Measurements from ENCODE around the gene KRTCAP2.

Gene KRTCAP2

DNA sequence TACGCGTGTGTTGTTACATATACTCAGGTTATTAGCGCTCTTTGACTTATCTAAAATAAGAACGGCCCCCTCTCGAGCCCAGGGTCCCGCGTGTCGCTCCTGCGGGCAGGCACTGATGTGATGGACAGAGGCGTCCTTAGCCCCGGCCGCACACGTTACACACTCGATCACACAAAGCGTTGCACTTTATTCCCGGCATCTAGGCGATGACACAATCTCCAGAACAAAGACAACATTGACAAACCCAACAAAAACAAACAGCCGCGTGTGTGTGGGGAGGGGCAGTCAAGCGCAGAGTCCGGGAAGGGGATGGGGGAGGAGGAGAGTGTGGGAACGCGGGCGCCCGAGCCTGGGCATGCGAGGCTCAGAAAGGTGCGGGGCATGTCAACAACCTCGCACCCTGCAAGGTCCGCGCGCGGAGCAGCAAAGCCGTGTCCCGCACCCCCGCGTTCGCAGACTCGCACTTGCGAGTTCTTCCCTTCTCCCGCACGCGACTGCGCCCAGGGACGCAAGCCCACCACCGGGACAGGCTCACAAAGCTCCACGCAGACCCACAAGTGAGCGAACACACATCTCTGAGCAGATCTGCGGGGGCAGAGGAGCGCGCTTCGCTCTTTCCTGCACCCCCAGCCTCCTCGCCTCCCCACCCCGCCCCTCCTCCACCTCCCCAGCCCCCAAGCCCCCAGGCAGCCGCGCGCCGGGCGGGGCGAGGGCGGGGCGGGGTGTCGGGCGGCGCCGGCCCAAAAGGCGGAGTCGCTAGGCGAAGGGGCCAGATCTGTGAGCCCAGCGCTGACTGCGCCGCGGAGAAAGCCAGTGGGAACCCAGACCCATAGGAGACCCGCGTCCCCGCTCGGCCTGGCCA lies 45.8 kb downstream of the KRTCAP2 start, which contains the start of gene EFNA1:
TSS of gene EFNA1 (plus strand) at position 772 of the 862 bp plus-strand sequence. CDS start 102 bp downstream, outside the sequence.
- Mint-ChIP-seq H3K4me3 (peak within 1 kb of the TSS; percentile 80), H3K27ac (peak within 1 kb of the TSS; percentile 43), H3K4me1 (peaks cover 25% of the 10 kb centered on the region), H3K27me3 (peaks cover 71% of the 10 kb centered on the region), H3K36me3 (no peaks in the 10 kb centered on the region), H3K9me3 (no peaks in the 10 kb centered on the region)
- peak; percentile 70 for ATAC-seq

- Mint-ChIP-seq H3K27ac (peak overlapping the region; percentile 43), H3K27me3 (peaks cover 73% of the 10 kb centered on the region), H3K4me1 (peaks cover 25% of the 10 kb centered on the region), H3K36me3 (no peaks in the 10 kb centered on the region), H3K4me3 (peak overlapping the region; percentile 80), H3K9me3 (no peaks in the 10 kb centered on the region)
- peak; percentile 53 for ATAC-seq
Observed at GRCh38 chr1:155126556-155127104, 46.5 kb downstream of the KRTCAP2 start.

GRCh38 chr1:155125946-155126555 lies 47.1 kb downstream of the KRTCAP2 start:
- H3K27me3 Mint-ChIP-seq: peaks cover 78% of the 10 kb centered on the region
- H3K4me1 Mint-ChIP-seq: peaks cover 25% of the 10 kb centered on the region
- H3K9me3 Mint-ChIP-seq: no peaks in the 10 kb centered on the region
- H3K27ac Mint-ChIP-seq: no peak overlapping the region
- no peak for ATAC-seq
- H3K4me3 Mint-ChIP-seq: peak overlapping the region; percentile 36
- no peaks in the 10 kb centered on the region for H3K36me3 Mint-ChIP-seq

GRCh38 chr1:155125511-155125945 lies 47.6 kb downstream of the KRTCAP2 start:
- H3K4me1 Mint-ChIP-seq: peaks cover 25% of the 10 kb centered on the region
- H3K9me3 Mint-ChIP-seq: no peaks in the 10 kb centered on the region
- ATAC-seq: no peak
- H3K27ac Mint-ChIP-seq: no peak overlapping the region
- peaks cover 76% of the 10 kb centered on the region for H3K27me3 Mint-ChIP-seq
- H3K4me3 Mint-ChIP-seq: peak overlapping the region; percentile 36
- H3K36me3 Mint-ChIP-seq: no peaks in the 10 kb centered on the region

DNA sequence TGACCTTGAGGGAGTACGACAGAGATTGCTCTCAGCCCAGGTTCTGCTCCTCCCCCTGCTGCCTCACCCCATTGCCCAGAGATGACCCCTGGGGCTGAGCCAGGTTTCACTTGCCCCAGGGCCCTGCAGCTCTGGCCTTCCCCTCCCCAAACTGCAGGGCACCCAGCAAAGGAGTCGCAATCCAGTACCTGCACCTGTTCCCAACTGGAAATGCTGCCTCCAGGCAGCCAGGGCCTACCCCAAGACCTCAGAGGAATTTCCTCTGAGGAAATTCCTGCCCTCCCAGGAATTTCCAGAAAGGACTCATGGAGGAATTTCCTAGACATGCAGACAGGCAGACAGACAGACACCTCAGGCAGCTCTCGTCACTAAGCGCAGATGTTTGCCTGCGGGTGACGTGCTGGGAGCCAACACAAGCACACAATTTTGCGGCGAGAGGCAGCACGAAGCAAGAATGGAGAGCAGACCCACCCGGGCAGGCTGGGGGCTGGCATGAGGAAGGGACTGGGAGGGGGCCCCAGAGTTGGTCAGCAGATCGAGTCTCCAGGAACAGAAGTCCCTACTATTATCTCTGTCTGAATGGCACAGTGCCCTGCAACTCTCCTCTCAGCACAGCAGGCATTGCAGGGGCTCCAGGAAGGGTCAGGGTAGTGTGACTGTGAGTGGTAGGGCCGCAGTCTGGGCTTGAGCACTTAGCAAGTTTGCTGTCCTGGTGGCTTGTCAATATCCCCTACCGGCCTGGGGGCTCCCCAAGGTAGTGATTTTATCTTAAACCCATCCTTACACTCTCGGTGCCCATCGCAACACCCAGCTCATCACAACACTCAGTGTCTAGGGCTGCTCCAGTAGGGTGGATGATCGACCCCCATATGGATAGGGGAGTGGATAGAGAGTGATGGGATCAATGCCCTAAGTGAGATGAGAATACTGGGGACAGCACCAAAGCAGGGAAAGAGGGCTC lies 48.3 kb downstream of the KRTCAP2 start:
- Mint-ChIP-seq H3K27me3 (peaks cover 68% of the 10 kb centered on the region), H3K4me3 (no peak overlapping the region)

GRCh38 chr1:155123801-155124200 lies 49.3 kb downstream of the KRTCAP2 start:
- H3K4me3 Mint-ChIP-seq: no peak overlapping the region
- no peak overlapping the region for H3K27ac Mint-ChIP-seq
- H3K36me3 Mint-ChIP-seq: no peaks in the 10 kb centered on the region
- peaks cover 58% of the 10 kb centered on the region for H3K27me3 Mint-ChIP-seq
- H3K4me1 Mint-ChIP-seq: peaks cover 23% of the 10 kb centered on the region
- H3K9me3 Mint-ChIP-seq: no peaks in the 10 kb centered on the region
- ATAC-seq: no peak

More for the DNA sequence above, 48.3 kb downstream of the KRTCAP2 start:
- H3K36me3 Mint-ChIP-seq: no peaks in the 10 kb centered on the region
- H3K27ac Mint-ChIP-seq: no peak overlapping the region
- ATAC-seq: no peak
- H3K9me3 Mint-ChIP-seq: no peaks in the 10 kb centered on the region
- H3K4me1 Mint-ChIP-seq: peaks cover 25% of the 10 kb centered on the region

GRCh38 chr1:155122308-155122707 lies 50.8 kb downstream of the KRTCAP2 start:
- ATAC-seq: no peak
- Mint-ChIP-seq H3K36me3 (no peaks in the 10 kb centered on the region), H3K9me3 (no peaks in the 10 kb centered on the region), H3K4me1 (peaks cover 10% of the 10 kb centered on the region), H3K27me3 (peaks cover 55% of the 10 kb centered on the region), H3K4me3 (no peak overlapping the region), H3K27ac (no peak overlapping the region)

DNA sequence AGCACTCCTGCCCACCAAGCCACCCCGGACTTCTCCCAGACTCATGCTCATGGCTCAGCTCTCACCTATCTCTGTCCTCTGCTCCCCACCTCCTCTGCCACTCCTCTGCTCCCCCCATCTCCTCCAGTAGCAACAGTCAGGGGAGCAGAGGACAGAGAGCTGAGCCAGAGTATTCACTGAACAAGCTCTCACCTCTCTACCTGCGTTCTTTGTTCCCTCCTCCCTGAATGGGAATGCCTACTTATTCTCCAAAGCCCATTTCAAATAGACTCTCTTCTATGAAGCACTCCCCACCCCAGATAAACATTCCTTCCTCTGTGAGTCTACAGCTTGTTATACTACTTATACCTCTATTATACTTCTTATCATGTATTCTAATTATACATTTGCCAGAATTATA lies 51.9 kb downstream of the KRTCAP2 start:
- Mint-ChIP-seq H3K4me3 (no peak overlapping the region), H3K4me1 (no peaks in the 10 kb centered on the region), H3K27me3 (peaks cover 56% of the 10 kb centered on the region), H3K36me3 (no peaks in the 10 kb centered on the region), H3K9me3 (no peaks in the 10 kb centered on the region), H3K27ac (no peak overlapping the region)
- ATAC-seq: no peak

DNA sequence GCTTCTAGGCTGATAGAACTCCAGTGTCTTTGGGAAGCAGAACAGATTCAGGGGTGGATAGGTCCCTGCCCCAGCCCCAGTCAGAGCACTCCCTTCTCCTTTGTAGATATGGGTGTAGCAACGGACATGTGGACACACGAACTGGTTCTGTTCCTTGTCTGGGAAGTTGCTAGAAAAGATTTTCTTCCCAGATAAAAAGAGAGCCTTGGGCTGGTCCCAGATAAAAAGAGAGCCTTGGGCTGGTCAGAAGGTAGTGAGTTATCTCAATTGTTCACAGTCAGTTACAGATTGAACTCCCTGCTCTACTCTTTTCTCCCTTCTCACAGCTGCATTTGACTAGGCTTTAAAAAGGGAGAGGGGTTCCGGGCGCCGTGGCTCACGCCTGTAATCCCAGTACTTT lies 52.9 kb downstream of the KRTCAP2 start:
- Mint-ChIP-seq H3K36me3 (no peaks in the 10 kb centered on the region), H3K9me3 (no peaks in the 10 kb centered on the region), H3K27me3 (peaks cover 52% of the 10 kb centered on the region), H3K4me1 (no peaks in the 10 kb centered on the region), H3K27ac (no peak overlapping the region), H3K4me3 (no peak overlapping the region)
- ATAC-seq: no peak
